Measurements from ENCODE around the gene ITGB5. TPM values are rescaled to one million over a fixed set of nuclear protein-coding genes. Genes with fewer than 3 reads are reported as not detected.

ITGB5 gene
- total RNA-seq, 1 donor from 2014 or later: 122 TPM

- intact Hi-C loops (cut with micrococcal nuclease): no loop called here
- Histone ChIP-seq H3K4me3 (no peak overlapping the region), H3K36me3 (peaks cover 50% of the 10 kb centered on the region), H3K9me3 (replicated peaks) (no peaks in the 10 kb centered on the region), H3K27me3 (ENCODE audit: low read depth) (no peaks in the 10 kb centered on the region), H3K27ac (replicated peaks) (no peak overlapping the region), H3K4me1 (peaks cover 39% of the 10 kb centered on the region)
- TF ChIP-seq, protein P1, sequence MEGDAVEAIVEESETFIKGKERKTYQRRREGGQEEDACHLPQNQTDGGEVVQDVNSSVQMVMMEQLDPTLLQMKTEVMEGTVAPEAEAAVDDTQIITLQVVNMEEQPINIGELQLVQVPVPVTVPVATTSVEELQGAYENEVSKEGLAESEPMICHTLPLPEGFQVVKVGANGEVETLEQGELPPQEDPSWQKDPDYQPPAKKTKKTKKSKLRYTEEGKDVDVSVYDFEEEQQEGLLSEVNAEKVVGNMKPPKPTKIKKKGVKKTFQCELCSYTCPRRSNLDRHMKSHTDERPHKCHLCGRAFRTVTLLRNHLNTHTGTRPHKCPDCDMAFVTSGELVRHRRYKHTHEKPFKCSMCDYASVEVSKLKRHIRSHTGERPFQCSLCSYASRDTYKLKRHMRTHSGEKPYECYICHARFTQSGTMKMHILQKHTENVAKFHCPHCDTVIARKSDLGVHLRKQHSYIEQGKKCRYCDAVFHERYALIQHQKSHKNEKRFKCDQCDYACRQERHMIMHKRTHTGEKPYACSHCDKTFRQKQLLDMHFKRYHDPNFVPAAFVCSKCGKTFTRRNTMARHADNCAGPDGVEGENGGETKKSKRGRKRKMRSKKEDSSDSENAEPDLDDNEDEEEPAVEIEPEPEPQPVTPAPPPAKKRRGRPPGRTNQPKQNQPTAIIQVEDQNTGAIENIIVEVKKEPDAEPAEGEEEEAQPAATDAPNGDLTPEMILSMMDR (IDR thresholded peaks at IDR 0.05; ENCODE audit: borderline replicate concordance): no peak
- DNase-seq: no peak
Observed at GRCh38 chr3:124816206-124816605, 71.0 kb downstream of the ITGB5 start.

DNA sequence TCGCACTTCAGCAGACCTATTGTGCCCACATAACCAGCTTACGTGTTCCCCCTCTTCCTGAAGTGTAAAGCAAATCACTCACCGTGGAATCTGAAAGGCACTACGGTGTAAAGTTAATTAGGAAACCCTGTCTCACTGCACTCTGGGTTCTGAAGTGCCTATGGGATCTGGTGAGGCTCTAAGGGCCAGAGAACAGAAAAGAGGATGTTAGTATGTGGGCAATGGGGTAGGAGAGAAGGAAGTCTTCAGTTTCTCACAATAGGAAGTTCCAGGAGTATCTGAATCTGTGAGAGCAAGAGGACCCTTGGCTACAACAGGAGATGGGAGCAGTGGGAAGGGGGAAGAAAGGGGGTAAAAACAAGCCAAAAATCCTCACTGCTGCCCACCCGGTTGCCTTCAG lies 71.4 kb downstream of the ITGB5 start:
- Histone ChIP-seq H3K4me3 (no peak overlapping the region), H3K27me3 (ENCODE audit: low read depth) (no peaks in the 10 kb centered on the region), H3K36me3 (peaks cover 45% of the 10 kb centered on the region), H3K4me1 (peaks cover 43% of the 10 kb centered on the region), H3K27ac (replicated peaks) (peak overlapping the region; percentile 16), H3K9me3 (replicated peaks) (no peaks in the 10 kb centered on the region)
- TF ChIP-seq, protein P1 (IDR thresholded peaks at IDR 0.05; ENCODE audit: borderline replicate concordance): no peak
- intact Hi-C loops (cut with micrococcal nuclease): no loop called here
- DNase-seq: no peak

- intact Hi-C loops (cut with micrococcal nuclease): no loop called here
- Histone ChIP-seq H3K9me3 (replicated peaks) (no peaks in the 10 kb centered on the region), H3K27me3 (ENCODE audit: low read depth) (no peaks in the 10 kb centered on the region), H3K27ac (replicated peaks) (peak overlapping the region; percentile 16), H3K36me3 (peaks cover 38% of the 10 kb centered on the region), H3K4me3 (no peak overlapping the region), H3K4me1 (peaks cover 52% of the 10 kb centered on the region)
- TF ChIP-seq, protein P1 (IDR thresholded peaks at IDR 0.05; ENCODE audit: borderline replicate concordance): no peak
- DNase-seq: no peak
Observed at GRCh38 chr3:124814620-124815421, 72.3 kb downstream of the ITGB5 start.

DNA sequence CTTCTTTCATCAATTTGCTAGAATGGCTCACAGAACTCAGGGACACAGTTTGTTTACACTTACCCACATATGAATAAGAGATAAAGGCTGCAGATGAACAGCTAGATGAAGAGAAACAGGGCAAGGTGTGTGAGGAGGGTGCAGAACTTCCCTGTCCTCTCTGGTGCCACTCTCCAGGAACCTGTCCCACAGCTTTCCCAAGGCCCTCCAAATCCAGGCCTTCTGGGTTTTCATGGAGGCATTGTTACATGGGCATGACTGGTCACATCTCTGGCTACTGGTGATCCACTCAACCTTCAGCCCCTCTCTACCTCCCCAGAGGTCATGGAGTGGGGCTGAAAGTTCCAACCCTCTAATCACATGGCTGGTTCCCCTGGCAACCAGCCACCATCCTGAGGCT lies 73.6 kb downstream of the ITGB5 start:
- DNase-seq: no peak
- Histone ChIP-seq H3K9me3 (replicated peaks) (no peaks in the 10 kb centered on the region), H3K36me3 (peaks cover 36% of the 10 kb centered on the region), H3K27ac (replicated peaks) (peak overlapping the region; percentile 87), H3K4me1 (peaks cover 61% of the 10 kb centered on the region), H3K27me3 (ENCODE audit: low read depth) (no peaks in the 10 kb centered on the region), H3K4me3 (peak overlapping the region; percentile 22)
- TF ChIP-seq, protein P1 (IDR thresholded peaks at IDR 0.05; ENCODE audit: borderline replicate concordance): no peak
- intact Hi-C loops (cut with micrococcal nuclease): no loop called here

DNA sequence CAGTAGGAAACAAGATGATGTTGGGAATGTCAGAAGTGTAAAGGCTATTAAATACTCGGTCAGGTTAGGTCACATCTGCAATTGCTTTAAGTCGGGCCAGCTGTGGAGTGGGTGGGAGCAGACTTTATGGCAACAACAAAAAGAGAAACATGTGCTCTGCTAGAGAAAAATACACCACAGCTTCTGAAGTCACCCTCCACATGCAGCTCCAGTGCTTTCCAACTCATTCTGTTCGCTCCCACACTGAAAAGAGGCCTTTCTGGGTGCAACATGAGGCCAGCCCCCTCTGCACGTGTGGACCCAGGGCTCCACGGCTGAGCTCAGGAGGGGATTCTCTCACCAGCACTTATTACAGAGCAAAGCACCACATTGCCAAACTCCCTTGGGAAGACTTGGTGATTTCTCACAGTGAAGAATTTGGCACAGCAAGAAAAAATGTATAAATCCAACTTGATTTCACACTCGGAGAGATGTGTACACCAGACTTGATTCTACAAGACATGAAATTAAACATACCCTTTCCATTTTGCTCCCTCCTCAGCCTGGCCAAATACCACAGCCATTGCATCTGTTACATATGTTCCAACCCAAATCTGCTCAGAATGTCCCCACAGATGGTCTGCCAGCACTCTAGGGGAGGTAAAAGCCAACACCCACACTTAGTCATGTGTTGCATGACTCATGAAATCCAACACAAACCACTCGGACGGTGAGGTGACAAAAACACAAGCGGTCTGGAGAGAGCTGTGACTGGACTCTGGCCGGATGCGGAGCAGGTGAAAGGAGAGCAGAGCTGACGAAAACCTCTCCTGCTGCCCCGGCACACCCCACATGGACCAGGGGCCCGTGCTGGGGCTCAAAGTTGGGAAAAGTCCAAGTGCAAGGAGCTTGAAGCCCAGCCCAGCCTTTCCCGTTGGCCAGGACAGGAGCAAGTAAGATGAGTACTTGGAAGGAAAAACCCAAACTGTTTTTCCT lies 74.6 kb downstream of the ITGB5 start:
- intact Hi-C loops (cut with micrococcal nuclease): no loop called here
- Histone ChIP-seq H3K4me3 (peak overlapping the region; percentile 22), H3K27ac (replicated peaks) (peak overlapping the region; percentile 87), H3K4me1 (peaks cover 65% of the 10 kb centered on the region), H3K36me3 (peaks cover 38% of the 10 kb centered on the region), H3K27me3 (ENCODE audit: low read depth) (no peaks in the 10 kb centered on the region), H3K9me3 (replicated peaks) (no peaks in the 10 kb centered on the region)
- TF ChIP-seq, protein P1 (IDR thresholded peaks at IDR 0.05; ENCODE audit: borderline replicate concordance): no peak
- DNase-seq: peak; percentile 70
